K562 (cell line): ENCODE results near the gene CNTD1. TPM values are rescaled to one million over a fixed set of nuclear protein-coding genes. Genes with fewer than 3 reads are reported as not detected.

Experiments used
- ATAC-seq: fragments of 200-7000 bp; cut with Tn5 transposase; 3 replicates; pipeline ENCODE4 v1.9.1; 2020; ENCODE audit warnings: moderate library complexity
- BruUV-seq: library from RNA; stranded (reverse); fragments of 400-500 nt; replicated peaks from 2 replicates; lab custom pipeline; 2021; lab: Mats Ljungman, UMichigan
- CTCF ChIA-PET: fragments of 300-600 bp; formaldehyde crosslinking; extraction: SDS; loops from one replicate; lab custom pipeline; 2021; ENCODE audit warnings: low intra/inter-chr PET ratio; lab: Yijun Ruan, JAX
- POLR2A ChIA-PET: fragments of 300-600, 350-650 bp; sonication (Branson Sonifier 250); formaldehyde crosslinking; extraction: SDS; loops from one replicate; lab custom pipeline; 2021; ENCODE audit warnings: antibody characterized with exemption, inconsistent platforms; lab: Yijun Ruan, JAX
- DNase-seq, 4 experiments: peaks; one replicate each; pipeline versions ENCODE4 v3.0.0 to v3.0.0-alpha.2; 2011 to 2018; ENCODE audit warnings: low spot score in 3 of 4, mixed read lengths in 3 of 4; ENCODE audit errors: extremely low read depth in 1 of 4
- FAIRE-seq: peaks from 2 replicates; lab custom pipeline; 2011; peaks lifted over from hg19 to GRCh38; lab: Jason Lieb, UNC
- H2AFZ ChIP-seq: 2 replicates; pipeline ENCODE4 v1.6.0; 2011; ENCODE audit warnings: low read depth, low read length, control low read depth, inconsistent platforms
- H3K27ac ChIP-seq: fragments of 200-600 bp; 3 replicates; pipeline ENCODE4 v1.8.0; 2011; ENCODE audit warnings: low read depth, mild to moderate bottlenecking, control low read depth, inconsistent platforms, low read length, moderate library complexity, mixed read lengths; ENCODE audit errors: extremely low read depth
- H3K27me3 ChIP-seq, 2 experiments: fragments of 300-600 bp in 1 of 2; 2 replicates in 1 of 2; 3 replicates in 1 of 2; pipeline versions ENCODE4 v1.6.0 to v1.8.0; 2011; ENCODE audit warnings: inconsistent platforms in 2 of 2, low read length in 2 of 2, mild to moderate bottlenecking in 1 of 2, mixed read lengths in 1 of 2, moderate library complexity in 1 of 2; ENCODE audit not compliant: control insufficient read depth in 2 of 2, insufficient read depth in 2 of 2
- H3K36me3 ChIP-seq: fragments of 300-600 bp; 3 replicates; pipeline ENCODE4 v1.8.0; 2011; ENCODE audit warnings: mild to moderate bottlenecking, low read length, inconsistent platforms; ENCODE audit not compliant: control insufficient read depth, insufficient read depth
- H3K4me1 ChIP-seq, 2 experiments: fragments of 200-600 bp in 1 of 2; replicated peaks in 1 of 2; 2 replicates in 1 of 2; 3 replicates in 1 of 2; pipeline versions ENCODE4 v1.5.1 to v1.8.0; 2011; ENCODE audit warnings: inconsistent platforms in 2 of 2, low read length in 2 of 2, mild to moderate bottlenecking in 1 of 2, mixed read lengths in 1 of 2, moderate library complexity in 1 of 2; ENCODE audit not compliant: control insufficient read depth in 2 of 2, insufficient read depth in 2 of 2
- H3K4me2 ChIP-seq: 2 replicates; pipeline ENCODE4 v1.6.1; 2011; ENCODE audit warnings: low read length, control low read depth, inconsistent platforms, mixed read lengths; ENCODE audit not compliant: insufficient read depth
- H3K4me3 ChIP-seq: fragments of 200-600 bp; sonication (generic), shearing (Covaris generic); 2 replicates; pipeline ENCODE4 v1.5.1; 2016; ENCODE audit warnings: control low read depth, inconsistent platforms
- H3K79me2 ChIP-seq: fragments of 200-600 bp; 3 replicates; pipeline ENCODE4 v1.8.0; 2011; ENCODE audit warnings: low read length, inconsistent platforms; ENCODE audit not compliant: control insufficient read depth, insufficient read depth
- H3K9ac ChIP-seq, 2 experiments: 2 replicates each; pipeline versions ENCODE4 v1.6.0 to v1.6.1; 2011; ENCODE audit warnings: low read depth in 2 of 2, low read length in 2 of 2, control low read depth in 1 of 2, inconsistent platforms in 1 of 2, mild to moderate bottlenecking in 1 of 2, mixed read lengths in 1 of 2; ENCODE audit not compliant: insufficient read depth in 1 of 2
- H3K9me1 ChIP-seq: one replicate; pipeline ENCODE4 v1.6.0; 2011; ENCODE audit warnings: inconsistent platforms, mild to moderate bottlenecking, low read length, moderate library complexity; ENCODE audit not compliant: control insufficient read depth, insufficient read depth
- H3K9me3 ChIP-seq: replicated peaks from 2 replicates; pipeline ENCODE4 v1.5.1; 2011; ENCODE audit warnings: low read depth, low read length, inconsistent platforms; ENCODE audit not compliant: control insufficient read depth, insufficient read depth
- H4K20me1 ChIP-seq: replicated peaks from 2 replicates; pipeline ENCODE4 v1.6.1; 2011; ENCODE audit warnings: low read length, inconsistent platforms, mixed read lengths; ENCODE audit not compliant: control insufficient read depth, insufficient read depth
- BACH1 ChIP-seq: fragments of 200-800 bp; sonication (Bioruptor generic); IDR thresholded peaks from 2 replicates; pipeline ENCODE4 v1.6.1; 2016; ENCODE audit warnings: missing genetic modification characterization, missing compliant biosample characterization
- ETV6 ChIP-seq, 3 experiments: fragments of 150-350 bp in 1 of 3; sonication (generic) in 1 of 3; formaldehyde crosslinking in 1 of 3; IDR thresholded peaks; 2 replicates each; pipeline versions ENCODE4 v1.6.1 to v1.8.0; 2014 to 2022; ENCODE audit warnings: borderline replicate concordance in 2 of 3, low read depth in 2 of 3, antibody characterized with exemption in 1 of 3, low read length in 1 of 3, mild to moderate bottlenecking in 1 of 3, missing genetic modification reagents in 1 of 3
- HEY1 ChIP-seq: fragments of 250-450 bp; sonication (Bioruptor Pico); IDR thresholded peaks from 2 replicates; pipeline ENCODE4 v1.5.0; 2020; ENCODE audit warnings: mild to moderate bottlenecking, moderate library complexity, borderline replicate concordance
- LCOR ChIP-seq: sonication (generic); formaldehyde crosslinking; IDR thresholded peaks from 2 replicates; pipeline ENCODE4 v1.8.0; 2022; ENCODE audit warnings: mild to moderate bottlenecking, missing genetic modification reagents
- POLR2H ChIP-seq: IDR thresholded peaks from 2 replicates; pipeline ENCODE4 v1.6.1; 2016; ENCODE audit warnings: missing genetic modification characterization, low read depth, mild to moderate bottlenecking, control low read depth, missing compliant biosample characterization, moderate library complexity
- TOE1 ChIP-seq, 2 experiments: fragments of 450-650 bp in 1 of 2; sonication (generic) in 1 of 2; formaldehyde crosslinking in 1 of 2; IDR thresholded peaks; 2 replicates each; pipeline versions ENCODE4 v1.7.1 to v1.8.0; 2016 to 2022; ENCODE audit warnings: borderline replicate concordance in 2 of 2, mild to moderate bottlenecking in 2 of 2, antibody characterized with exemption in 1 of 2, inconsistent platforms in 1 of 2, low read depth in 1 of 2, missing genetic modification reagents in 1 of 2, moderate library complexity in 1 of 2
- YBX1 ChIP-seq: fragments of 450-650 bp; IDR thresholded peaks from 2 replicates; pipeline ENCODE4 v1.7.1; 2016; ENCODE audit warnings: mild to moderate bottlenecking
- ZBTB11 ChIP-seq, 3 experiments: fragments of 200-800 bp in 1 of 3; fragments of 250-450 bp in 1 of 3; fragments of 450-650 bp in 1 of 3; sonication (Bioruptor Pico) in 1 of 3; sonication (Bioruptor generic) in 1 of 3; formaldehyde crosslinking in 1 of 3; IDR thresholded peaks; 2 replicates each; pipeline versions ENCODE4 v1.6.1 to v1.8.0; 2016 to 2022; ENCODE audit warnings: mild to moderate bottlenecking in 2 of 3, missing genetic modification characterization in 2 of 3, missing compliant biosample characterization in 1 of 3, moderate library complexity in 1 of 3
- ZC3H4 ChIP-seq: sonication (generic); formaldehyde crosslinking; IDR thresholded peaks from 2 replicates; pipeline ENCODE4 v1.9.0; 2021; ENCODE audit warnings: missing genetic modification reagents, borderline replicate concordance
- ZC3H8 ChIP-seq: fragments of 450-650 bp; IDR thresholded peaks from 2 replicates; pipeline ENCODE4 v1.6.1; 2017
- ZNF124 ChIP-seq: sonication (generic); formaldehyde crosslinking; IDR thresholded peaks from 2 replicates; pipeline ENCODE4 v1.8.1; 2022; ENCODE audit warnings: missing genetic modification reagents
- ZNF589 ChIP-seq: fragments of 200-800 bp; sonication (Bioruptor generic); IDR thresholded peaks from 2 replicates; pipeline ENCODE4 v1.6.1; 2016; ENCODE audit warnings: low read depth, missing genetic modification characterization, missing compliant biosample characterization
- WGBS: fragments of 100-300 bp; shearing (Covaris generic); methylation state at CpG from one replicate; pipeline ENCODE4 v1.1.6; 2016; ENCODE audit warnings: low coverage, mixed read lengths; ENCODE audit not compliant: insufficient coverage; ENCODE audit errors: missing lambda C conversion rate; 5-methylcytosine and 5-hydroxymethylcytosine counted together
- in situ Hi-C: fragments of 300-500 bp; cut with MboI; formaldehyde crosslinking; loops from 4 replicates; pipeline ENCODE4 v1.15.0; 2018; ENCODE audit warnings: inconsistent platforms, mixed read lengths
- intact Hi-C: fragments of 100-400 bp; cut with micrococcal nuclease; formaldehyde crosslinking; loops from 2 replicates; pipeline ENCODE4 v1.14.2; 2022
- polyA plus RNA-seq, 8 experiments: library from polyadenylated mRNA; depleted of rRNA in 4 of 8; stranded (reverse) in 5 of 8; unstranded in 3 of 8; fragments of >200 nt; fragmentation: Nextera tagmentation in 2 of 8; fragmentation: Illumina TruSeq in 1 of 8; extraction: Ambion mirVana in 2 of 8; extraction: Trizol in 1 of 8; gene quantifications; 2 replicates each; pipeline versions ENCODE4 v1.2.1 to v1.2.3, GENCODE V29; 2011 to 2014; ENCODE audit warnings: inconsistent platforms in 1 of 8, missing spikeins in 1 of 8
- total RNA-seq, 7 experiments: library from RNA; depleted of rRNA in 6 of 7; stranded (reverse); fragments of >200 nt in 6 of 7; fragmentation: Illumina TruSeq in 2 of 7; extraction: Trizol in 2 of 7; gene quantifications; 2 replicates each; pipeline versions ENCODE4 v1.2.1 to v1.2.3, GENCODE V29; 2011 to 2021; ENCODE audit warnings: low replicate concordance in 1 of 7

Gene CNTD1
- total and polyA plus RNA-seq, 9 of the 15 experiments (the other 6 are each of a cell fraction or from before 2014, with no cell fraction given): 0.12 to 0.86 (median 0.41) TPM; not detected in 1

GRCh38 chr17:42754782-42755181, 43.9 kb upstream of the CNTD1 start (continued):
- TF ChIP-seq ZBTB11 (CRISPR knock-in tag; IDR thresholded peaks at IDR 0.05): no peak
- TF ChIP-seq, all 486 proteins: peak for 0

GRCh38 chr17:42759982-42760651, 38.5 kb upstream of the CNTD1 start:
- no peak overlapping the region for H3K4me3 ChIP-seq
- ATAC-seq: no peak

More at GRCh38 chr17:42759982-42760651, 38.5 kb upstream of the CNTD1 start:
- in situ Hi-C loops (no loop called here), intact Hi-C loops (loop anchor here (5.0 kb wide), 1 partner anchor 183 kb away; the partner anchor contains the start of gene PSMC3IP)
- DNase-seq: peak in 1 of 4 experiments; percentile 5
- no peaks in the 10 kb centered on the region for H3K36me3 ChIP-seq
- ChIA-PET POLR2A (interaction anchor here (0.7 to 1.4 kb wide), 5 partner anchors 9 to 13 kb away, joined by 3 to 6 read pairs (median 5); partner anchors contain the start of gene VPS25), CTCF (no interaction called here)
- H3K27me3 ChIP-seq: no peaks in the 10 kb centered on the region
- no peaks in the 10 kb centered on the region for H3K79me2 ChIP-seq
- FAIRE-seq: peak; percentile 26
- BruUV-seq: no TSS peak
- no peaks in the 10 kb centered on the region for H4K20me1 ChIP-seq
- no peak overlapping the region for H3K27ac ChIP-seq
- no peak overlapping the region for H3K4me2 ChIP-seq
- 40% methylated on average over 10 of the region's 11 CpGs for WGBS
- peaks cover 6 to 18% of the 10 kb centered on the region in 2 experiments; a peak in 3 of 5 replicates for H3K4me1 ChIP-seq
- no peak for TF ChIP-seq ETV6 (IDR thresholded peaks at IDR 0.05; ENCODE audit: borderline replicate concordance in 1 of 2, low read depth in 2 of 2, low read length in 1 of 2)
- TF ChIP-seq ETV6 (CRISPR knock-in tag; IDR thresholded peaks at IDR 0.05; ENCODE audit: borderline replicate concordance): no peak
- TF ChIP-seq TOE1 (IDR thresholded peaks at IDR 0.05; ENCODE audit: borderline replicate concordance): no peak
- no peak for TF ChIP-seq TOE1 (CRISPR knock-in tag; IDR thresholded peaks at IDR 0.05; ENCODE audit: borderline replicate concordance, low read depth)
- TF ChIP-seq YBX1: no peak
- TF ChIP-seq POLR2H: no peak
- TF ChIP-seq LCOR: no peak
- TF ChIP-seq ZNF124 (CRISPR knock-in tag): no peak
- TF ChIP-seq ZNF589 (CRISPR knock-in tag): no peak
- no peak for TF ChIP-seq ZC3H4 (CRISPR knock-in tag)
- no peak for TF ChIP-seq HEY1 (CRISPR knock-in tag)
- TF ChIP-seq ZC3H8: no peak
- no peak for TF ChIP-seq BACH1 (tag)
- no peaks in the 10 kb centered on the region for H3K9me1 ChIP-seq
- no peaks in the 10 kb centered on the region for H3K9me3 ChIP-seq
- H3K9ac ChIP-seq: no peak overlapping the region; a peak in 1 of 4 replicates
- H2AFZ ChIP-seq: no peak overlapping the region
